Measurements from ENCODE around the gene DNAJC7.

GRCh38 chr17:42059815-42060214 lies 42.6 kb upstream of the DNAJC7 start:
- TF ChIP-seq CTCF (IDR thresholded peaks at IDR 0.05) (no peak), POLR2A (IDR thresholded peaks at IDR 0.05) (no peak)
